ENCODE measurements around the gene LMNTD2.
A peak's percentile ranks its signal among the peaks of the same experiment; 100 is the strongest.

Gene LMNTD2

GRCh38 chr11:563066-563811 is 2.7 kb upstream of the LMNTD2 start:
- Histone ChIP-seq H3K9ac (ENCODE audit: low read length) (no peak overlapping the region), H3K79me2 (ENCODE audit: insufficient read depth, low read length) (no peaks in the 10 kb centered on the region; the same call in 1 of the 2 replicates), H3K4me3 (ENCODE audit: insufficient read depth, low read length, poor library complexity, severe bottlenecking) (no peak overlapping the region), H3K9me2 (replicated peaks; ENCODE audit: insufficient read depth, low read length) (no peaks in the 10 kb centered on the region), H3K36me3 (ENCODE audit: low read length) (no peaks in the 10 kb centered on the region), H2AFZ (ENCODE audit: low read depth, low read length, severe bottlenecking) (no peak overlapping the region), H3F3A (ENCODE audit: insufficient read depth) (peaks cover 3% of the 10 kb centered on the region; the same call in 1 of the 2 replicates), H3K27ac (ENCODE audit: low read depth, low read length) (no peak overlapping the region), H3K27me3 (ENCODE audit: low read length) (no peaks in the 10 kb centered on the region), H4K20me1 (ENCODE audit: low read depth, low read length) (no peaks in the 10 kb centered on the region), H3K9me3 (ENCODE audit: insufficient read depth, low read length) (no peaks in the 10 kb centered on the region), H3K4me2 (ENCODE audit: low read depth, low read length, poor library complexity, severe bottlenecking) (no peak overlapping the region)
- TF ChIP-seq CTCF (IDR thresholded peaks at IDR 0.05; ENCODE audit: insufficient read depth, low read length, poor library complexity, severe bottlenecking) (no peak), EZH2phosphoT487 (conservative IDR thresholded peaks at IDR 0.05; ENCODE audit: low read length) (no peak)

GRCh38 chr11:562046-562645 is 1.6 kb upstream of the LMNTD2 start:
- peak overlapping the region; percentile 65 for H3K4me2 ChIP-seq (ENCODE audit: low read depth, low read length, poor library complexity, severe bottlenecking)
- peak overlapping the region; percentile 87 for H3K4me3 ChIP-seq (ENCODE audit: insufficient read depth, low read length, poor library complexity, severe bottlenecking)

GRCh38 chr11:561148-562003 is 838 bp upstream of the LMNTD2 start:
- H3K9me2 ChIP-seq (replicated peaks; ENCODE audit: insufficient read depth, low read length), result no peaks in the 10 kb centered on the region
- peak overlapping the region; percentile 74 for H3K9ac ChIP-seq (ENCODE audit: low read length)
- no peaks in the 10 kb centered on the region; the same call in 1 of the 2 replicates for H3K79me2 ChIP-seq (ENCODE audit: insufficient read depth, low read length)
- H3K9me3 ChIP-seq (ENCODE audit: insufficient read depth, low read length), result no peaks in the 10 kb centered on the region
- no peaks in the 10 kb centered on the region for H4K20me1 ChIP-seq (ENCODE audit: low read depth, low read length)
- H3K36me3 ChIP-seq (ENCODE audit: low read length), result no peaks in the 10 kb centered on the region
- H3F3A ChIP-seq (ENCODE audit: insufficient read depth), result 0 out of 2 replicates have a peak, but pooled peaks cover 3% of the 10 kb centered on the region
- no peaks in the 10 kb centered on the region for H3K27me3 ChIP-seq (ENCODE audit: low read length)
- TF ChIP-seq EZH2phosphoT487 (conservative IDR thresholded peaks at IDR 0.05; ENCODE audit: low read length) (no peak), CTCF (IDR thresholded peaks at IDR 0.05; ENCODE audit: insufficient read depth, low read length, poor library complexity, severe bottlenecking) (no peak)
- H3K27ac ChIP-seq (ENCODE audit: low read depth, low read length), result no peak overlapping the region
- peak overlapping the region; percentile 65 for H3K4me2 ChIP-seq (ENCODE audit: low read depth, low read length, poor library complexity, severe bottlenecking)
- peak overlapping the region; percentile 86 for H2AFZ ChIP-seq (ENCODE audit: low read depth, low read length, severe bottlenecking)
- H3K4me3 ChIP-seq (ENCODE audit: insufficient read depth, low read length, poor library complexity, severe bottlenecking), result peak overlapping the region; percentile 87

More at GRCh38 chr11:562046-562645, 1.6 kb upstream of the LMNTD2 start:
- Histone ChIP-seq H3K9me2 (replicated peaks; ENCODE audit: insufficient read depth, low read length) (no peaks in the 10 kb centered on the region), H3K9me3 (ENCODE audit: insufficient read depth, low read length) (no peaks in the 10 kb centered on the region), H3K9ac (ENCODE audit: low read length) (peak overlapping the region; percentile 74; the same call in 1 of the 2 replicates), H3K27ac (ENCODE audit: low read depth, low read length) (no peak overlapping the region), H4K20me1 (ENCODE audit: low read depth, low read length) (no peaks in the 10 kb centered on the region), H3K27me3 (ENCODE audit: low read length) (no peaks in the 10 kb centered on the region), H3K79me2 (ENCODE audit: insufficient read depth, low read length) (no peaks in the 10 kb centered on the region; the same call in 1 of the 2 replicates), H3F3A (ENCODE audit: insufficient read depth) (0 out of 2 replicates have a peak, but pooled peaks cover 3% of the 10 kb centered on the region), H2AFZ (ENCODE audit: low read depth, low read length, severe bottlenecking) (no peak overlapping the region), H3K36me3 (ENCODE audit: low read length) (no peaks in the 10 kb centered on the region)
- TF ChIP-seq EZH2phosphoT487 (conservative IDR thresholded peaks at IDR 0.05; ENCODE audit: low read length) (no peak), CTCF (IDR thresholded peaks at IDR 0.05; ENCODE audit: insufficient read depth, low read length, poor library complexity, severe bottlenecking) (no peak)
